Body of pancreas (tissue), 4 donors: ENCODE data around the gene RASGRF2.

ENCODE experiments used
- CTCF ChIP-seq, 7 experiments: fragments of 450-650 bp in 4 of 7; fragments of 200-600 bp in 3 of 7; sonication (generic) in 3 of 7; IDR thresholded peaks; one replicate each; pipeline ENCODE4 v1.5.1; 2016 to 2019; ENCODE audit warnings: antibody characterized with exemption in 7 of 7
- POLR2A ChIP-seq, 3 donors: fragments of 450-650 bp; IDR thresholded peaks; one replicate each; pipeline ENCODE4 v1.6.1; 2016; ENCODE audit warnings: antibody characterized with exemption in 3 of 3, mild to moderate bottlenecking in 2 of 3

- TF ChIP-seq CTCF (IDR thresholded peaks at IDR 0.05) (no peak), POLR2A (IDR thresholded peaks at IDR 0.05) (no peak)
Measured at GRCh38 chr5:81080809-81081460, 120.8 kb downstream of the RASGRF2 start.
